HG03025 (cell line): Measurements from ENCODE around the gene CPO.

Source experiments
- ATAC-seq: cut with Tn5 transposase; IDR thresholded peaks from one replicate; pipeline ENCODE4 v1.9.1; 2021; ENCODE audit warnings: mild to moderate bottlenecking, moderate library complexity; ENCODE audit not compliant: unreplicated experiment, low FRiP score

The CPO gene

DNA sequence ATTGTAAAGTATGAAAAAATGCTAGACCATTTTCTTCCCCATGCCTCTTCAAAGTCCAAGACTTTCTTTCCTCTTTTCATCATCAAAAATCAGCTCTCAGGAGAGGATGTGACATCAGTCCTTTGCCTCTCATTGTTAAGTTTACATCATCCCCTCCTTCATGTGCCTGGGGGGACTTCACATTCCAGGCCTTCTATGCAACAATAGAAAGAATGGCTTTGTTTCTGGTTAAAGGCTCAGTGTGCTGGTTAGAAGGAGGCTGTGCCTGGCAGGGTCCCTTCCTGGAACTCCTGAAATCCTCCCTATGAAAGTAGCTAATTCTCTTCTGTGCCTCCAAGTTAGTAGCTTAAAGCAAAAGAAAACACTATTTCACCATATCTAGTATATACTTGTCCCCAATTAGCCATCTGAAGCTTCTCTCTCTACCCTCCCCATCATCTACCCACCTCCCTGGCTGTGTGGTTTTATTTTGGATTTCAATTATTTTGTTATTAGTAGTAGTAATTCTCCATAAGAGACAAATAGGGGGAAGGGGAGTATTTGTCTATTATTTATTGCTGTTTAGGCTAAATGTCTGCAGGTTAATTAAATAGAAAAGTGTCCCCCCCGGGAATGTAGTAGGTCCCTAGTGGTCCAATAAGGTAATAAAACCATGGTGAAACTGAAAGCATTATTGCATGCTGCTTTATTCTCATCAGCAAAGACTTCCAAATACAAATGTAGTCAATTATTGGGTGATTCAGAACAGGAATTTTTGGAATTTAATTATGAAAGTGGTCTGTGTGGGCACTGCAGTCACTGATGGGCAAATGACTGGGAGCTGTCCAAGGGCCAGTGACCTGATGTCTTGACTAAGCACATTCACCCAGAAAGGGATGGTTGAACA lies 69.0 kb downstream of the CPO start:
- no peak for ATAC-seq

GRCh38 chr2:207012461-207012860 lies 73.1 kb downstream of the CPO start:
- ATAC-seq, result no peak

- ATAC-seq, result no peak
Observed at GRCh38 chr2:207014424-207014823, 75.1 kb downstream of the CPO start.

DNA sequence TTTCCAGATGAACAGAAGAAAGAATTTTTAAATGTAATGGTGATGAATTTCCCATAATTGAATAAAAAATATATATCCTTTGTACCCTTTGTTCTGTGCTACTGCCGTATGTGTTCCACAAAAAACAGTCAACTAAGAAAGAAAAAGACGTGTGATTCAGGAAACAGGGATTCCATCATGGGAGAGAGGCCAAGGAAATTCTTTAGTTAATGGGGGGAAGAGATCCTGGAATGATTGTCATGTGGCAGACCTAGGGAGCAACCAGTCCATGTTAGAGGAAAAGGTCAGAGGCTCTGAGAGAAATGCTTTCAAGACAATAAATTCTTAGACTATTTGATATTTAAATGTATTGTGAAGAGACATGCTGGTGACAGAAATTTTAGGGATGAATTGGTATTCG lies 76.6 kb downstream of the CPO start:
- no peak for ATAC-seq
